SH-SY5Y (cell line): ENCODE data around the gene PKN1.

Source experiments
- GATA2 ChIP-seq: IDR thresholded peaks from 2 replicates; pipeline ENCODE4 v1.6.1; 2011; ENCODE audit warnings: mild to moderate bottlenecking, low read depth, low read length
- GATA3 ChIP-seq: IDR thresholded peaks from 2 replicates; pipeline ENCODE4 v1.6.1; 2011; ENCODE audit warnings: low read depth, mild to moderate bottlenecking, low read length, moderate library complexity

DNA sequence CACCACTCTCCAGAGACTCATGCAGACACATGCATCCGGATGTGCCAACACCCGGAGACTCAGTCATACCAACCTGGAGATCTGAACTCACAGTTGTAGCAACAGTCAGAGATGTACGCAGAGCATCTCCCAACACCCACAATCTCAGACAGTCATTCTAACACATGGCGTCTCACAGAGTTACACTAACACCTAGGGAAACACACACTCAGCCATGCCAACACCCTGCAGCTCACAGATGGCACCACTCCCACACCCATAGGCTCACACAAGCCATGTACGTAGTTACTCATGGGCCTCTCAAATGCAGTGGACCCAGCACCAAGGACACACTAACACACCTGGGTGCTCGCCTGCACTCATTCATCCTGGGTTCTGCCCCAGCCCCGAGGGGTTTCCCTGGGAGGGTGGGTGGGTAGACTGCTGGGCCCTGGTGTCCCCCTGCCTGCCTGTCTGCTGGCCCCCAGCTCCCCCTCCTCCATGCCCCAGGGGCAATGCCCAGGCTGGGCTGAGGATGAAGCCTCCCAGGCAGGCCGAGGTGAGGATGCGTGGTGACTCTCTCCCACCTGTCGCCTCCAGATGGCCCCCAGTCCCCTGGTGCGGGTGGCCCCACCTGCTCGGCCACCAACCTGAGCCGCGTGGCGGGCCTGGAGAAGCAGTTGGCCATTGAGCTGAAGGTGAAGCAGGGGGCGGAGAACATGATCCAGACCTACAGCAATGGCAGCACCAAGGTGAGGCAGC lies 10.0 kb downstream of the PKN1 start:
- TF ChIP-seq GATA2 (no peak), GATA3 (no peak)
